HL-60 (cell line): ENCODE results near the gene RBMXL2.

Experiments used
- POLR2AphosphoS5 ChIP-seq: IDR thresholded peaks from 2 replicates; pipeline ENCODE4 v1.6.1; 2012; ENCODE audit warnings: low read depth
- TF ChIP-seq, protein P1 (sequence below): IDR thresholded peaks from one replicate; pipeline ENCODE4 v1.5.1; 2011; ENCODE audit warnings: low read length, control low read depth, inconsistent platforms; ENCODE audit not compliant: insufficient read depth
- TF ChIP-seq, protein P2 (sequence below): IDR thresholded peaks from 2 replicates; pipeline ENCODE4 v1.6.1; 2012; ENCODE audit warnings: low read depth; ENCODE audit not compliant: insufficient replicate concordance

DNA sequence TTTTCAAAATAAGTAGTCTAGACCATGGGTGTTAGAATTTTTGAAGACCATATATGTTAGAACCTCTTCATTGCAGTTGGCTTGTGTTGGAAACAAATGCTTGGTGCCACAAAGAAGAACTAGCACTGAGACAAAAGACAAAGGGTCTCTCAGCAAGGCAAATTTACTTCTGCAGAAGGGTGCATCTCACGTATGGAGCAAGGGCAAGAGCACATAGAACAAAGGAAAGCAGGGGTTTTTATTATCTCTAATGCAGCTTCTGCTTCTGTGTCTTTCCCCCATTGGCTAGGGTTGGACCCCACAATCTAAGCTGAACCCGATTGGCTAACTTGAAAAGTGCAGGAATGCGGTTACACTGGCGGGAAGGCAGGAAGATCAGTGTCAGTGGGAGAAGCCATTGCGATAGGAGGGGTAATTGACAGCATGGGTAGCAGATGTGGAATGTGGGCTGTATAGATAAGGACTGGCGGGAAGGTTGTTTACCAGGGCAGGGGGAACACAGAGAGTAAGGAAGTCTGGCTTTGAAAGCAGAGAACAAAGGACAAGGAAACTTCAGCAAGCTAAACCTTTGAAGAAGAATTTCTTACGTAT lies 9.2 kb upstream of the RBMXL2 start:
- TF ChIP-seq, protein P1, sequence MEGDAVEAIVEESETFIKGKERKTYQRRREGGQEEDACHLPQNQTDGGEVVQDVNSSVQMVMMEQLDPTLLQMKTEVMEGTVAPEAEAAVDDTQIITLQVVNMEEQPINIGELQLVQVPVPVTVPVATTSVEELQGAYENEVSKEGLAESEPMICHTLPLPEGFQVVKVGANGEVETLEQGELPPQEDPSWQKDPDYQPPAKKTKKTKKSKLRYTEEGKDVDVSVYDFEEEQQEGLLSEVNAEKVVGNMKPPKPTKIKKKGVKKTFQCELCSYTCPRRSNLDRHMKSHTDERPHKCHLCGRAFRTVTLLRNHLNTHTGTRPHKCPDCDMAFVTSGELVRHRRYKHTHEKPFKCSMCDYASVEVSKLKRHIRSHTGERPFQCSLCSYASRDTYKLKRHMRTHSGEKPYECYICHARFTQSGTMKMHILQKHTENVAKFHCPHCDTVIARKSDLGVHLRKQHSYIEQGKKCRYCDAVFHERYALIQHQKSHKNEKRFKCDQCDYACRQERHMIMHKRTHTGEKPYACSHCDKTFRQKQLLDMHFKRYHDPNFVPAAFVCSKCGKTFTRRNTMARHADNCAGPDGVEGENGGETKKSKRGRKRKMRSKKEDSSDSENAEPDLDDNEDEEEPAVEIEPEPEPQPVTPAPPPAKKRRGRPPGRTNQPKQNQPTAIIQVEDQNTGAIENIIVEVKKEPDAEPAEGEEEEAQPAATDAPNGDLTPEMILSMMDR, result no peak
- TF ChIP-seq, protein P2, sequence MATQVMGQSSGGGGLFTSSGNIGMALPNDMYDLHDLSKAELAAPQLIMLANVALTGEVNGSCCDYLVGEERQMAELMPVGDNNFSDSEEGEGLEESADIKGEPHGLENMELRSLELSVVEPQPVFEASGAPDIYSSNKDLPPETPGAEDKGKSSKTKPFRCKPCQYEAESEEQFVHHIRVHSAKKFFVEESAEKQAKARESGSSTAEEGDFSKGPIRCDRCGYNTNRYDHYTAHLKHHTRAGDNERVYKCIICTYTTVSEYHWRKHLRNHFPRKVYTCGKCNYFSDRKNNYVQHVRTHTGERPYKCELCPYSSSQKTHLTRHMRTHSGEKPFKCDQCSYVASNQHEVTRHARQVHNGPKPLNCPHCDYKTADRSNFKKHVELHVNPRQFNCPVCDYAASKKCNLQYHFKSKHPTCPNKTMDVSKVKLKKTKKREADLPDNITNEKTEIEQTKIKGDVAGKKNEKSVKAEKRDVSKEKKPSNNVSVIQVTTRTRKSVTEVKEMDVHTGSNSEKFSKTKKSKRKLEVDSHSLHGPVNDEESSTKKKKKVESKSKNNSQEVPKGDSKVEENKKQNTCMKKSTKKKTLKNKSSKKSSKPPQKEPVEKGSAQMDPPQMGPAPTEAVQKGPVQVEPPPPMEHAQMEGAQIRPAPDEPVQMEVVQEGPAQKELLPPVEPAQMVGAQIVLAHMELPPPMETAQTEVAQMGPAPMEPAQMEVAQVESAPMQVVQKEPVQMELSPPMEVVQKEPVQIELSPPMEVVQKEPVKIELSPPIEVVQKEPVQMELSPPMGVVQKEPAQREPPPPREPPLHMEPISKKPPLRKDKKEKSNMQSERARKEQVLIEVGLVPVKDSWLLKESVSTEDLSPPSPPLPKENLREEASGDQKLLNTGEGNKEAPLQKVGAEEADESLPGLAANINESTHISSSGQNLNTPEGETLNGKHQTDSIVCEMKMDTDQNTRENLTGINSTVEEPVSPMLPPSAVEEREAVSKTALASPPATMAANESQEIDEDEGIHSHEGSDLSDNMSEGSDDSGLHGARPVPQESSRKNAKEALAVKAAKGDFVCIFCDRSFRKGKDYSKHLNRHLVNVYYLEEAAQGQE, result no peak
- TF ChIP-seq POLR2AphosphoS5, result no peak
